PFSK-1 (cell line): Measurements from ENCODE around the gene S100A16.

ENCODE experiments used
- FOXP2 ChIP-seq: optimal IDR thresholded peaks from 2 replicates; pipeline ENCODE3; 2011; ENCODE audit warnings: borderline replicate concordance, control low read depth, inconsistent platforms; ENCODE audit not compliant: insufficient read depth; ENCODE audit errors: extremely low read length, extremely low read depth
- POLR2AphosphoS5 ChIP-seq: IDR thresholded peaks from 2 replicates; pipeline ENCODE4 v1.6.1; 2012; ENCODE audit warnings: low read depth, mild to moderate bottlenecking, control low read depth, low read length, moderate library complexity
- SIN3A ChIP-seq: IDR thresholded peaks from 2 replicates; pipeline ENCODE4 v1.6.1; 2012; ENCODE audit warnings: mild to moderate bottlenecking, low read length, moderate library complexity, borderline replicate concordance; ENCODE audit not compliant: insufficient read depth
- TAF1 ChIP-seq: IDR thresholded peaks from 2 replicates; pipeline ENCODE4 v1.6.1; 2012; ENCODE audit warnings: low read length, control low read depth, borderline replicate concordance; ENCODE audit not compliant: insufficient read depth
- TF ChIP-seq, protein P1 (sequence below), 2 experiments: IDR thresholded peaks; 2 replicates each; pipeline versions ENCODE4 v1.6.1 to v1.8.0; 2011 to 2012; ENCODE audit warnings: low read depth in 2 of 2, low read length in 2 of 2, control low read depth in 1 of 2, inconsistent platforms in 1 of 2, mild to moderate bottlenecking in 1 of 2, moderate library complexity in 1 of 2; ENCODE audit not compliant: insufficient read depth in 1 of 2

S100A16 gene

DNA sequence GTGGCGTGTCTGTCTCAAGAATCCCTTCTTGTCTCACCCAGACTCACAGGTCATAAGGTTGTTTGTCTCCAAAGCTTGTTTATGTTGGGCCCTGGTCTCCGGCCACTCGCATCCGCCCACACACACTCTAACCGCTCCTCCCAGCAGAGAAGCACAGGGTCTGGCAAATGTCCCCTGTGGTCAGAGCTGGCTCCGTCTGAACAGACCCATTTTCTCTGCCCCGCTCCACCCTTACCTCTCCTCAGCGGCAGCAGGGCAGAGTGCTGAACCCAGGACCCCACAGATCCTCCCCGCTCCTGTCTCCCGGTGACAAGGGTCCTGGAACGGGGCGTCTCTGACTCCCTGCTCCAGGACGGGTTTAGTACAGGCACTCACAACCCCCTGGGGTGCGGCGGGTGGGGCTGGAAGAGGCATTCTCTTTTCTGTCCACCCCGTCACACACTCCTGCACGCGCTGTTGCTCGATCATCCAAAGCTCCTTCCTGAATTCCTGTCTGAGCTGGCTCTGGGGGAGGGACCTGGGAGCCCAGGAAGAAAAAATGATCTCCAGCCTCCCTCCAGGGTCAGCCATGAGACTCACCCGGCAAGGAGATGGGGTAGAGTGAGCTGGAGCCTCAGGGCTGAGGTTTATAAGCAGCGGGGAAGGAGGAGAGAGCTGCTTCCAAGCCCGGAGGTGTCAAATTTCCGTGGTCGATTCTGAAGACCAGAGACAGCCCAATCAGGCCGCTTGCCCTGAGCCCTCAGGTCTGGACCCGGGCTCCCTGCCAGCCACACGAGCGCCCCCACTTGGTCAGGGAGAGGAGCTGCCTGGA is 14.2 kb upstream of the S100A16 start, which contains the start of gene S100A13:
TSS of gene S100A13 (minus strand) at position 602 of the 811 bp plus-strand sequence. CDS start 1,033 bp downstream, outside the sequence.
- peak; percentile 52; the same call in 1 of the 2 replicates for TF ChIP-seq SIN3A
- TF ChIP-seq TAF1: peak; percentile 88
- peak; percentile 98 for TF ChIP-seq POLR2AphosphoS5
- TF ChIP-seq FOXP2: no peak
- TF ChIP-seq, protein P1, sequence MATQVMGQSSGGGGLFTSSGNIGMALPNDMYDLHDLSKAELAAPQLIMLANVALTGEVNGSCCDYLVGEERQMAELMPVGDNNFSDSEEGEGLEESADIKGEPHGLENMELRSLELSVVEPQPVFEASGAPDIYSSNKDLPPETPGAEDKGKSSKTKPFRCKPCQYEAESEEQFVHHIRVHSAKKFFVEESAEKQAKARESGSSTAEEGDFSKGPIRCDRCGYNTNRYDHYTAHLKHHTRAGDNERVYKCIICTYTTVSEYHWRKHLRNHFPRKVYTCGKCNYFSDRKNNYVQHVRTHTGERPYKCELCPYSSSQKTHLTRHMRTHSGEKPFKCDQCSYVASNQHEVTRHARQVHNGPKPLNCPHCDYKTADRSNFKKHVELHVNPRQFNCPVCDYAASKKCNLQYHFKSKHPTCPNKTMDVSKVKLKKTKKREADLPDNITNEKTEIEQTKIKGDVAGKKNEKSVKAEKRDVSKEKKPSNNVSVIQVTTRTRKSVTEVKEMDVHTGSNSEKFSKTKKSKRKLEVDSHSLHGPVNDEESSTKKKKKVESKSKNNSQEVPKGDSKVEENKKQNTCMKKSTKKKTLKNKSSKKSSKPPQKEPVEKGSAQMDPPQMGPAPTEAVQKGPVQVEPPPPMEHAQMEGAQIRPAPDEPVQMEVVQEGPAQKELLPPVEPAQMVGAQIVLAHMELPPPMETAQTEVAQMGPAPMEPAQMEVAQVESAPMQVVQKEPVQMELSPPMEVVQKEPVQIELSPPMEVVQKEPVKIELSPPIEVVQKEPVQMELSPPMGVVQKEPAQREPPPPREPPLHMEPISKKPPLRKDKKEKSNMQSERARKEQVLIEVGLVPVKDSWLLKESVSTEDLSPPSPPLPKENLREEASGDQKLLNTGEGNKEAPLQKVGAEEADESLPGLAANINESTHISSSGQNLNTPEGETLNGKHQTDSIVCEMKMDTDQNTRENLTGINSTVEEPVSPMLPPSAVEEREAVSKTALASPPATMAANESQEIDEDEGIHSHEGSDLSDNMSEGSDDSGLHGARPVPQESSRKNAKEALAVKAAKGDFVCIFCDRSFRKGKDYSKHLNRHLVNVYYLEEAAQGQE (IDR thresholded peaks at IDR 0.05; ENCODE audit: insufficient read depth in 1 of 2, low read depth in 2 of 2, low read length in 2 of 2): 0 out of 4 replicates have a peak, but pooled peaks of 1 of the 2 experiments have one; percentile 56

GRCh38 chr1:153626477-153626903 is 13.6 kb upstream of the S100A16 start:
- TF ChIP-seq POLR2AphosphoS5 (no peak; the same call in 1 of the 2 replicates), SIN3A (no peak), FOXP2 (no peak), TAF1 (no peak)
- TF ChIP-seq, protein P1 (IDR thresholded peaks at IDR 0.05; ENCODE audit: insufficient read depth in 1 of 2, low read depth in 2 of 2, low read length in 2 of 2): no peak

- TF ChIP-seq, protein P1 (IDR thresholded peaks at IDR 0.05; ENCODE audit: insufficient read depth in 1 of 2, low read depth in 2 of 2, low read length in 2 of 2): no peak
- TF ChIP-seq POLR2AphosphoS5: no peak
- no peak for TF ChIP-seq TAF1
- TF ChIP-seq SIN3A: no peak
- no peak for TF ChIP-seq FOXP2
Observed at GRCh38 chr1:153624965-153625611, 12.2 kb upstream of the S100A16 start.

GRCh38 chr1:153623101-153623500 is 10.2 kb upstream of the S100A16 start:
- no peak for TF ChIP-seq SIN3A
- TF ChIP-seq TAF1: no peak
- TF ChIP-seq, protein P1 (IDR thresholded peaks at IDR 0.05; ENCODE audit: insufficient read depth in 1 of 2, low read depth in 2 of 2, low read length in 2 of 2): no peak
- TF ChIP-seq FOXP2: no peak
- no peak for TF ChIP-seq POLR2AphosphoS5
